K562 (cell line): Measurements from ENCODE around the gene EIF3K. TPM values are rescaled to one million over a fixed set of nuclear protein-coding genes. Genes with fewer than 3 reads are reported as not detected.
A peak's percentile ranks its signal among the peaks of the same experiment; 100 is the strongest.

Source experiments
- ATAC-seq: fragments of 200-7000 bp; cut with Tn5 transposase; 3 replicates; pipeline ENCODE4 v1.9.1; 2020; ENCODE audit warnings: moderate library complexity
- BruUV-seq: library from RNA; stranded (reverse); fragments of 400-500 nt; replicated peaks from 2 replicates; lab custom pipeline; 2021; lab: Mats Ljungman, UMichigan
- CTCF ChIA-PET: fragments of 300-600 bp; formaldehyde crosslinking; extraction: SDS; loops from one replicate; lab custom pipeline; 2021; ENCODE audit warnings: low intra/inter-chr PET ratio; lab: Yijun Ruan, JAX
- POLR2A ChIA-PET: fragments of 300-600, 350-650 bp; sonication (Branson Sonifier 250); formaldehyde crosslinking; extraction: SDS; loops from one replicate; lab custom pipeline; 2021; ENCODE audit warnings: antibody characterized with exemption, inconsistent platforms; lab: Yijun Ruan, JAX
- DNase-seq, 4 experiments: peaks; one replicate each; pipeline versions ENCODE4 v3.0.0 to v3.0.0-alpha.2; 2011 to 2018; ENCODE audit warnings: low spot score in 3 of 4, mixed read lengths in 3 of 4; ENCODE audit errors: extremely low read depth in 1 of 4
- FAIRE-seq: peaks from 2 replicates; lab custom pipeline; 2011; peaks lifted over from hg19 to GRCh38; lab: Jason Lieb, UNC
- H2AFZ ChIP-seq: 2 replicates; pipeline ENCODE4 v1.6.0; 2011; ENCODE audit warnings: low read depth, low read length, control low read depth, inconsistent platforms
- H3K27ac ChIP-seq: fragments of 200-600 bp; 3 replicates; pipeline ENCODE4 v1.8.0; 2011; ENCODE audit warnings: low read depth, mild to moderate bottlenecking, control low read depth, inconsistent platforms, low read length, moderate library complexity, mixed read lengths; ENCODE audit errors: extremely low read depth
- H3K27me3 ChIP-seq, 2 experiments: fragments of 300-600 bp in 1 of 2; 2 replicates in 1 of 2; 3 replicates in 1 of 2; pipeline versions ENCODE4 v1.6.0 to v1.8.0; 2011; ENCODE audit warnings: inconsistent platforms in 2 of 2, low read length in 2 of 2, mild to moderate bottlenecking in 1 of 2, mixed read lengths in 1 of 2, moderate library complexity in 1 of 2; ENCODE audit not compliant: control insufficient read depth in 2 of 2, insufficient read depth in 2 of 2
- H3K36me3 ChIP-seq: fragments of 300-600 bp; 3 replicates; pipeline ENCODE4 v1.8.0; 2011; ENCODE audit warnings: mild to moderate bottlenecking, low read length, inconsistent platforms; ENCODE audit not compliant: control insufficient read depth, insufficient read depth
- H3K4me1 ChIP-seq, 2 experiments: fragments of 200-600 bp in 1 of 2; replicated peaks in 1 of 2; 2 replicates in 1 of 2; 3 replicates in 1 of 2; pipeline versions ENCODE4 v1.5.1 to v1.8.0; 2011; ENCODE audit warnings: inconsistent platforms in 2 of 2, low read length in 2 of 2, mild to moderate bottlenecking in 1 of 2, mixed read lengths in 1 of 2, moderate library complexity in 1 of 2; ENCODE audit not compliant: control insufficient read depth in 2 of 2, insufficient read depth in 2 of 2
- H3K4me2 ChIP-seq: 2 replicates; pipeline ENCODE4 v1.6.1; 2011; ENCODE audit warnings: low read length, control low read depth, inconsistent platforms, mixed read lengths; ENCODE audit not compliant: insufficient read depth
- H3K4me3 ChIP-seq: fragments of 200-600 bp; sonication (generic), shearing (Covaris generic); 2 replicates; pipeline ENCODE4 v1.5.1; 2016; ENCODE audit warnings: control low read depth, inconsistent platforms
- H3K79me2 ChIP-seq: fragments of 200-600 bp; 3 replicates; pipeline ENCODE4 v1.8.0; 2011; ENCODE audit warnings: low read length, inconsistent platforms; ENCODE audit not compliant: control insufficient read depth, insufficient read depth
- H3K9ac ChIP-seq, 2 experiments: 2 replicates each; pipeline versions ENCODE4 v1.6.0 to v1.6.1; 2011; ENCODE audit warnings: low read depth in 2 of 2, low read length in 2 of 2, control low read depth in 1 of 2, inconsistent platforms in 1 of 2, mild to moderate bottlenecking in 1 of 2, mixed read lengths in 1 of 2; ENCODE audit not compliant: insufficient read depth in 1 of 2
- H3K9me1 ChIP-seq: one replicate; pipeline ENCODE4 v1.6.0; 2011; ENCODE audit warnings: inconsistent platforms, mild to moderate bottlenecking, low read length, moderate library complexity; ENCODE audit not compliant: control insufficient read depth, insufficient read depth
- H3K9me3 ChIP-seq: replicated peaks from 2 replicates; pipeline ENCODE4 v1.5.1; 2011; ENCODE audit warnings: low read depth, low read length, inconsistent platforms; ENCODE audit not compliant: control insufficient read depth, insufficient read depth
- H4K20me1 ChIP-seq: replicated peaks from 2 replicates; pipeline ENCODE4 v1.6.1; 2011; ENCODE audit warnings: low read length, inconsistent platforms, mixed read lengths; ENCODE audit not compliant: control insufficient read depth, insufficient read depth
- C11orf30 ChIP-seq: fragments of 450-650 bp; IDR thresholded peaks from 2 replicates; pipeline ENCODE4 v1.6.1; 2016; ENCODE audit warnings: low read depth, mild to moderate bottlenecking
- FOXK1 ChIP-seq: sonication (generic); formaldehyde crosslinking; IDR thresholded peaks from 2 replicates; pipeline ENCODE4 v1.8.0; 2022; ENCODE audit warnings: missing genetic modification reagents, mild to moderate bottlenecking, borderline replicate concordance
- MBD2 ChIP-seq: sonication (generic); IDR thresholded peaks from 2 replicates; pipeline ENCODE4 v1.6.1; 2016; ENCODE audit warnings: low read depth, borderline replicate concordance
- POLR2G ChIP-seq: fragments of 200-400 bp; formaldehyde crosslinking; IDR thresholded peaks from 2 replicates; pipeline ENCODE4 v1.6.1; 2017; ENCODE audit warnings: low read depth, mild to moderate bottlenecking, antibody characterized with exemption, low read length, moderate library complexity
- RBFOX2 ChIP-seq: fragments of 200-400 bp; formaldehyde crosslinking; IDR thresholded peaks from 2 replicates; pipeline ENCODE4 v1.6.1; 2017; ENCODE audit warnings: low read depth, mild to moderate bottlenecking, low read length, moderate library complexity
- SMARCE1 ChIP-seq: fragments of 450-650 bp; IDR thresholded peaks from 2 replicates; pipeline ENCODE4 v1.7.1; 2016; ENCODE audit warnings: mild to moderate bottlenecking
- WGBS: fragments of 100-300 bp; shearing (Covaris generic); methylation state at CpG from one replicate; pipeline ENCODE4 v1.1.6; 2016; ENCODE audit warnings: low coverage, mixed read lengths; ENCODE audit not compliant: insufficient coverage; ENCODE audit errors: missing lambda C conversion rate; 5-methylcytosine and 5-hydroxymethylcytosine counted together
- in situ Hi-C: fragments of 300-500 bp; cut with MboI; formaldehyde crosslinking; loops from 4 replicates; pipeline ENCODE4 v1.15.0; 2018; ENCODE audit warnings: inconsistent platforms, mixed read lengths
- intact Hi-C: fragments of 100-400 bp; cut with micrococcal nuclease; formaldehyde crosslinking; loops from 2 replicates; pipeline ENCODE4 v1.14.2; 2022
- polyA plus RNA-seq, 8 experiments: library from polyadenylated mRNA; depleted of rRNA in 4 of 8; stranded (reverse) in 5 of 8; unstranded in 3 of 8; fragments of >200 nt; fragmentation: Nextera tagmentation in 2 of 8; fragmentation: Illumina TruSeq in 1 of 8; extraction: Ambion mirVana in 2 of 8; extraction: Trizol in 1 of 8; gene quantifications; 2 replicates each; pipeline versions ENCODE4 v1.2.1 to v1.2.3, GENCODE V29; 2011 to 2014; ENCODE audit warnings: inconsistent platforms in 1 of 8, missing spikeins in 1 of 8
- total RNA-seq, 7 experiments: library from RNA; depleted of rRNA in 6 of 7; stranded (reverse); fragments of >200 nt in 6 of 7; fragmentation: Illumina TruSeq in 2 of 7; extraction: Trizol in 2 of 7; gene quantifications; 2 replicates each; pipeline versions ENCODE4 v1.2.1 to v1.2.3, GENCODE V29; 2011 to 2021; ENCODE audit warnings: low replicate concordance in 1 of 7
- TF ChIP-seq, protein P1 (sequence below): fragments of 200-800 bp; sonication (Bioruptor generic); IDR thresholded peaks from 2 replicates; pipeline ENCODE4 v1.6.1; 2017; ENCODE audit warnings: missing genetic modification characterization, missing compliant biosample characterization

Gene EIF3K
- total and polyA plus RNA-seq, 9 of the 15 experiments (the other 6 are each of a cell fraction or from before 2014, with no cell fraction given), result 387 to 1,827 (median 733) TPM

DNA sequence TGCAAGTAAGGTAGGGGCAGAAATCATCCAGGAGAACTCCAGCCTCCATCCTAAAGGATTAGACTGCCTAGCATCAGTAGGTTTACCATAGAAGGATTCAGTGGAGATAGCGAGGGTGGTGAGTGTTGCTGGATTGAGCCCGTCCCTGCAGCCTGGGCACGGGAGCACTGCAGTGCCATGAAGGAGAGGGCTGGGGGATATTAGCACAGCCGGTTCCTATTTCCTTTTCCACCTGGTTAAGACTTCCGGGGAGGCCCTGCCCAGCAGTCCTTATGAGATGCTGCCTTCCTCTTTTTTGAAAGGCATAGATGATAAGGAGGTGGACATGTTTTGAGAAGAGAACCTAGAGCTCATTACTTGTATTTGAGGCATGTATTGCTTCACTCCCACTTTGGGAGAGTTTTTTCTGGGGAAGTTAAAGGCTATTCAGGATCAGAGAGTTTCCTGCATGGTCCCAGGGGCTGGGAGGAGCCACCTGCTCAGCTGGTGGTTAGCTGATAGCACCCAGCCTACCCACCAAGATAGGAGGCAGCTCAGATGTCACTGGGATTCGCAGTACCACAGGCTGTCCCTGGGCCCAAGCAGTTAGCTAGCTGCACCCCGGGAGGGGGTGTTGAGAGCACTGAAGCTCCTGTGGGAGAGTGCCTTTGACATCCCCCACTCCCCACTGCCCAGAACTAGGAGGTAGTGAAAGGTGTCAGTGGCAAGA lies 45.7 kb downstream of the EIF3K start (continued):
- TF ChIP-seq MBD2, result no peak
- peak; percentile 56 for TF ChIP-seq SMARCE1
- TF ChIP-seq, protein P1, sequence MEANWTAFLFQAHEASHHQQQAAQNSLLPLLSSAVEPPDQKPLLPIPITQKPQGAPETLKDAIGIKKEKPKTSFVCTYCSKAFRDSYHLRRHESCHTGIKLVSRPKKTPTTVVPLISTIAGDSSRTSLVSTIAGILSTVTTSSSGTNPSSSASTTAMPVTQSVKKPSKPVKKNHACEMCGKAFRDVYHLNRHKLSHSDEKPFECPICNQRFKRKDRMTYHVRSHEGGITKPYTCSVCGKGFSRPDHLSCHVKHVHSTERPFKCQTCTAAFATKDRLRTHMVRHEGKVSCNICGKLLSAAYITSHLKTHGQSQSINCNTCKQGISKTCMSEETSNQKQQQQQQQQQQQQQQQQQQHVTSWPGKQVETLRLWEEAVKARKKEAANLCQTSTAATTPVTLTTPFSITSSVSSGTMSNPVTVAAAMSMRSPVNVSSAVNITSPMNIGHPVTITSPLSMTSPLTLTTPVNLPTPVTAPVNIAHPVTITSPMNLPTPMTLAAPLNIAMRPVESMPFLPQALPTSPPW (CRISPR knock-in tag), result peak; percentile 44
- TF ChIP-seq, all 486 proteins: peak for 40

DNA sequence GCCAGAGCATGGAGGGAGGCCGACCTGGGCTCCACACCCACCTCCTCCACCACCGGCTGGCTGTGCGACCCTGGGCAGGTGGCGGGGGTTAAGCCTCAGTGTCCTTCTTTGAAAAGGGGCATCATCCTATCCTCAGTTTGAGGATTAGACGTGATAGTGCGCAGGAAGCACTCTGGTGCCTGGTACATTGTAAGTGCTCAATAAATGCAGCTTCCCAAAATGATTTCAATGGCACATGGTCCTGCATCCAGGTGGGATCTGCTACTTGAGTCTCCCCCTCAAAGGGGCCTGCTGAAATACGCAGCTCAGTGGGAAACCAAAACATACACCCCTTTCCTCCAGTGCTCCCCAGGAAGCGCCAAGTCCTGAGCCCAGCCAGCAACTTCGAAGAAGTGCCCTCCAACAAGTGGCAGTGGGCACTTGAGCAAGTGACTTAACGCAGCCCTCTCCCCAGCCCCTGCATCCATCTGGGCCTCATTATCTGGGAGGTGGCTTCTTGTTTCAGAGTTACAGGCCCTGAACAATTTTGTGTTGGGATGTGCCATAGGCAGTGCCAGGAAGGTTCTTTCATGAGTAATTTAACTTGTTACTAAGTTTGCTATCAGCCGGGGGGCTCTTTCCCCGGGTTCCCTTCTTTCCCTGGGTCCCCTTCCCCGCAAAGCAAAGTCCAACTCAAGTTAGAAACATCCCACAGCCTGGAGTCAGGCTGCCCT lies 46.4 kb downstream of the EIF3K start:
- no peak for FAIRE-seq
- H3K4me3 ChIP-seq, result no peak overlapping the region
- ChIA-PET CTCF (no interaction called here), POLR2A (interaction anchor here (0.6 to 5.2 kb wide), 6 partner anchors 10 to 96 kb away, joined by 3 to 31 read pairs (median 8); partner anchors contain the start of gene ACTN4)
- no TSS peak for BruUV-seq
- no peak for ATAC-seq
- peak overlapping the region; percentile 66 for H3K4me2 ChIP-seq
- peaks cover 71% of the 10 kb centered on the region for H3K36me3 ChIP-seq
- peak overlapping the region; percentile 11 to 83; a peak in 3 of 4 replicates for H3K9ac ChIP-seq
- no peaks in the 10 kb centered on the region for H3K9me3 ChIP-seq
- in situ Hi-C loops (no loop called here), intact Hi-C loops (no loop called here)
- H3K9me1 ChIP-seq, result peaks cover 6% of the 10 kb centered on the region
- H4K20me1 ChIP-seq, result peaks cover 54% of the 10 kb centered on the region
- peaks cover 97% of the 10 kb centered on the region for H3K79me2 ChIP-seq
- TF ChIP-seq FOXK1 (CRISPR knock-in tag) (no peak), C11orf30 (no peak), POLR2G (0 out of 2 replicates have a peak, but pooled peaks have one; percentile 23), RBFOX2 (peak; percentile 24; the same call in 1 of the 2 replicates)
- H2AFZ ChIP-seq, result no peak overlapping the region
- peak overlapping the region; percentile 49 for H3K27ac ChIP-seq
- H3K27me3 ChIP-seq, result no peaks in the 10 kb centered on the region
- no peak for DNase-seq
- WGBS, result 75% methylated on average over 11 of the region's 13 CpGs
- H3K4me1 ChIP-seq, result peaks cover 54 to 86% of the 10 kb centered on the region in 2 experiments
